ENCODE results near the gene PPIH.
A peak's percentile ranks its signal among the peaks of the same experiment; 100 is the strongest.
"Not testable (repeated sequence)": the region's sequence is repeated elsewhere in the genome, so short reads cannot be mapped to it uniquely, and the experiment has no call there.

The PPIH gene

DNA sequence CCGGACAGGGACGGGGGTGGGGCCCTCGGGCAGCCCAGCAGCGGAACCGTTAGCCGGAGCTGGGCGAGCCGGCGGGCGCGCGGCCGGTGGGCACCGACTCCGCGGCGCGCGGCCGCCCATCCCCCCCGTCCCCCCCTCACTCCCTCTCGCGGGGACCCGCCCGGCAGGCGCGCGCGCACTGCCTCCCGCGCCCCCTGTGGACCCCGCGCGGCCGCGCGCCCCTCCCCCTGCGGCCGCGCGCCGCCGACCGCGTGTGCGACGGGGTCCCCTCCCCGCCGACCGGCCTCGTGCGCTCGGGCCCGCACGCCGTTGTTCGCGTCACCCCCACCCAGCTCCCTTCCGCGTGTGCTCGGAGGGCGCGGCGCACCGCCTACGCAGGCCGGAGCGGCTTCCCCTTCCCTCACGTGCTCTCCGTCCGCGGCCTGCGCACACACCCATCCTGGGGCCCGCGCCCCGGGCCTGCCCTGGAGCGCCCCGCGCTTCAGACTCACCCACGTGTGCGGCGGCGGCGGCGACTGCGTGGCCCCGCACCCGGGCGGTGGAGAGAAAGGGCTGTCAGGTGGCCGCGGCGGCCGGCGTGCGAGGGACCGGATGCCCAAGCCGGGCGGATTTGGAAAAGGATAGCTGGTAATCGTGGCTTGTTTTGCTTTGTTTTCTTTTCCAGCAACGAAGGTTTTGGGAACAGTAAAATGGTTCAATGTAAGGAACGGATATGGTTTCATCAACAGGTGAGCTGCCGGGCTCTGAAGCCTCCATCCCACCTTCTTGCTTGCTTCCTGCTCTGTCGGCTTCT, 24.7 kb downstream of the PPIH start:
- DNase-seq = peak; percentile 36

DNA sequence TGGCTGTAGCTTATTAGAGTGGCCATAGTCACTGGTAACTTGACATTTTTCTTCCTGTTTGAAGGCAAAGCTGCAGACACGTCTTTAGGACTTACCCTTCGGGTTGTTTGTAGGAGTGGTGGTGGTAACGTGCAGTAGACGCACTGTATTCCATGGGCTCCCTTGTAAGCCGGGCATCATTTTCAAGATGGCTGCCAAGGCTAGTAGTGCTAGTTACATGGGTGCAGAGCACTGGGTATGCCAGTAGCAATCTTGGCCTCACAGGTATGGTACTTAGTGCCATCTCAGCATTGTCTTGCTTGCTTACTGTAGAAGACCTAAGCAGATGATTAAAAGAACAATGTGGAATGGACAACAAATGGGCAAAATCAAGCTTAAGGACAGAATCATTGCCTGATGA, 25.9 kb downstream of the PPIH start:
- no peak for DNase-seq

DNA sequence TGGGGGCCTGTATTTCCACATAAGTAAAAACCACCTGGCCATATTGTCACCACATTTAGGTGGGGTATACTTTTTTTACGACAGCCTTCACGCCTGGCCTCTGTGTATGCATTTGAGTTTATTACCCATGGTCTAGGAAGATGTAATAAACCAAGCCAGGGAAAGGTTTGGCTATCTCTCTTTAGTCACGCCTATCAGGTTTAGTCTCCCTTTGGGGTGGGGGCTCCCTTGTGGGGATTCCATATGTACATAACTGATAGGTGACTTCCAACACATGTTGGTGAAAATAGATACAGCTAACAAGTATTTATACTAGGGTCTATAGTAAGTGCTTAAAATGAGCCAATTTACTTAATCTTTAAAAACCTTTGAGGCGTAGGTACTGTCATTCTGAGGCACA, 28.2 kb downstream of the PPIH start:
- no peak for DNase-seq

GRCh38 chr1:42689912-42690311, 31.7 kb downstream of the PPIH start:
- no peak for DNase-seq

DNA sequence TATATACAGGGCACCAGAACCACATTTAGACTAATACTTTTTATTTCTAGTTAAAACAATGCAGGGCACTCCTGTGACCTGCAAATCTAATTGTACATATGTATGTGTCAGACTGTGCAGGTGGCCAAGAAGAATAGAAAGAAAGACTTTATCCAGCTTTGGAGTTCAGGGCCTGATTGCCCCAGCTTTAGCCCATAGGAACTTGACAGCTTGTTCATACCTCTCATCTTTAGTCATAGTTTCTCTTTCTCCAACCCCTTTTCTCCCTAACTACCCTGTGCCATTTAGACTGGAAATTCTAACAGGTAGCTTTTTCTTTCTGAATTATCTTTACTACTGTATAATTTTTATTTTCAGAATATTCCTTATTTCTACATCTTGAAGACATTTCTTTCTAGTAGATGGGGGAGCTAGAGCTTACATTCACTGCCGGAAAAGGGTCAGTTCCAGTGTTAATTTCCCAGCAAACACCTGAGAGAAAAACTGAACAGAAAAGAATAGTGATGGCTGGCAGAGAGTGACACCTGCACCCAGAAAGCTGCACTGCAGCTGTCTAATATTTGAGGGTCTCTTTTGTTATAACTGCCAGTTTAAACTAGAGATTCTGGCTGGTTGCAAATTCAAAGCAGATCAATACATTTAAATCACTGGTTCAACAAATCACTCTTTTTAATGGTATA, 32.4 kb downstream of the PPIH start:
- no peak for DNase-seq

GRCh38 chr1:42691157-42691498, 32.9 kb downstream of the PPIH start:
- DNase-seq = no peak

- no peak for DNase-seq
Observed at GRCh38 chr1:42692461-42692860, 34.2 kb downstream of the PPIH start.

- DNase-seq = no peak
Observed at GRCh38 chr1:42692911-42693310, 34.7 kb downstream of the PPIH start.

- no peak for DNase-seq
Observed at GRCh38 chr1:42698081-42698813, 40.0 kb downstream of the PPIH start.

GRCh38 chr1:42700006-42700405, 41.8 kb downstream of the PPIH start:
- no peak for DNase-seq

DNA sequence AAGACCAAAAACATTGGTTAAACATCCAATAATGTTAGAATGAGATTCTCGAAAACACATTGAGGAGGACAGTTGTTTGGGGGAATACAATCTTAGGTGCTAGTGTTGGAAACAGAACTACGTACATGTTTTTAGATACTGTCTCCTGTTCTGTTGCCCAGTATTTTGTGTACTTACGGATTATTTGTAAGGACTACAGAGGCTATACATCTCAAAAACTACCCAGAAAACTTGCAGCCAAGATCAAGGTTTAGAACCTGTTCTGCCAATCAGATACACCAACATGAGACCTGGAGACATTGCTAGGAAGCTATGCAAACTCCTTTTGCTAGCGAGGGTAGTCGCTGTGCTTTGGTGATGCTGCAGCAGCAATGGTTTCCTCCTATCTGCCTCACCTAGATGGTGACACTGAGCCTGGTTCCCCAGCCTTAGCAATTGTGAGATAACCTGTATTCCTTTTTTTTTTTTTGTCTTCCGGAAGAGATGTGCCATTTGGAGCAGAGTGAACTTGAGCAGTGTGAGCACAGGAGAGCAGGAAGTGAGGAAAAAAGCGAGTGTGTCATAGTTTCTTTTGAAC, 45.8 kb downstream of the PPIH start:
- DNase-seq = no peak

DNA sequence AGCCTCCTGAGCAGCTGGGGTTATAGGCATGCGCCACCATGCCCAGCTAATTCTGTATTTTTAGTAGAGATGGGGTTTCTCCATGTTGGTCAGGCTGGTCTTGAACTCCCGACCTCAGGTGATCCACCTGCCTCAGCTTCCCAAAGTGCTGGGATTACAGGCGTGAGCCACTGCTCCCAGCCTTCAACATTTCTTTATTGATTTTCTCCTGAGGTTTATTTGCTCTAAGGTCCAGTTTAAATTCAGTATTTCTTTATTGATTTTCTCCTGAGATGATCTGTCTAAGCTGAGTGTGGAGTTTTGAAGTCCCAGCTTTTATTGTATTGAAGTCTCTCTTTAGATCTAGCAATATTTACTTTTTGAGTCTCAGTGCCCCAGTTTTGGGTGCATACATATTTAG, 54.6 kb downstream of the PPIH start:
- not testable (repeated sequence) for DNase-seq

GRCh38 chr1:42713293-42713692, 55.1 kb downstream of the PPIH start:
- no peak for DNase-seq

- not testable (repeated sequence) for DNase-seq
Observed at GRCh38 chr1:42714441-42714840, 56.2 kb downstream of the PPIH start.

DNA sequence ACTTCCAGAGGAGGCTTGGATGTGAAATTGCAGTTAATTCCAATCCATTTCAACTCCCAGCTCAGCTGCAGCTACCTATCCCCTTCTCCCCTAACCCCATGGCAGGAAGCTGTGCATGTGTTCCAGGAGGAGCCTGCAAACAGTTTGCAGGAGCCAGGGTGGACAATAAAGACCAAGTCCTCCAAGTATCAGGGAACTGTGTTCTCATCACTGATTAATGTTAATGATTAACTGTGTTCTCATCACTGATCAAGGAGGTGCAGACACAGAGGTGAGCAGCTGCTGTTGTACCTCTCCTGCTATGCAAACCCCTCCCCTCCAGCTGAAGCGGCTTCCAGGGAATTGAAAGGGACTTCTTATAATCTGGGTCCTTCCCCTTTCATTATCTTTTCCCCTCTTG, 62.6 kb downstream of the PPIH start:
- no peak for DNase-seq

DNA sequence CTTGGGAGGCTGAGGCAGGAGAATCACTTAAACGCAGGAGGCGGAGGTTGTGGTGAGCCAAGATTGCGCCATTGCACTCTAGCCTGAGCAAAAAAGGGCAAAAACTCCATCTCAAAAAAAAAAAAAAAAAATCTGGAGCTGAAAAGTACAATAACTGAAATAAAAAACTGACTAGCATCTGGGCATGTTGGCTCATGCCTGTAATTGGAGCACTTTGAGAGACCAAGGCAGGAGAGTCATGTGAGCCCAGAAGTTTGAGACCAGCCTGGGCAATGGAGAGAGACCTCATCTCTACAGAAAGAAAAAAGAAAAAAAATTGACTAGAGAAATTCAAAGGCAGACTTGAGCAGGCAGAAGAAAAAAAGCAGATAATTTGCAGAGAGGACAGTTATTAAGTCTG, 63.7 kb downstream of the PPIH start:
- no peak for DNase-seq

DNA sequence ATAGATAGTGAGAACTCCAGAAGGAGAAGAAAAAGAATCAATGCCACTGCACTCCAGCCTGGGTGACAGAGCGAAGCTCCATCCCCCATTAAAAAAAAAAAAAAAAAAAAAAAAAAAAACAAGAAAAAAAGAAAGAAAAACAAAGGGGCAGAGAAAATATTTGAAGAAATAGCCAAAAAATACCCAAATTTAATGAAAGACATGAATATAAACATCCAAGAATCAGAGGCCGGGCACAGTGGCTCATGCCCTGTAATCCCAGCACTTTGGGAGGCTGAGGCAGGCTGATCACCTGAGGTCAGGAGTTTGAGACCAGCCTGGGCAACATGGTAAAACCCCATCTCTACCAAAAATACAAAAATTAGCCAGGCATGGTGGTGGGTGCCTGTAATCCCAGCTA, 64.2 kb downstream of the PPIH start:
- not testable (repeated sequence) for DNase-seq

- DNase-seq = no peak
Observed at GRCh38 chr1:42723511-42723910, 65.3 kb downstream of the PPIH start.

DNA sequence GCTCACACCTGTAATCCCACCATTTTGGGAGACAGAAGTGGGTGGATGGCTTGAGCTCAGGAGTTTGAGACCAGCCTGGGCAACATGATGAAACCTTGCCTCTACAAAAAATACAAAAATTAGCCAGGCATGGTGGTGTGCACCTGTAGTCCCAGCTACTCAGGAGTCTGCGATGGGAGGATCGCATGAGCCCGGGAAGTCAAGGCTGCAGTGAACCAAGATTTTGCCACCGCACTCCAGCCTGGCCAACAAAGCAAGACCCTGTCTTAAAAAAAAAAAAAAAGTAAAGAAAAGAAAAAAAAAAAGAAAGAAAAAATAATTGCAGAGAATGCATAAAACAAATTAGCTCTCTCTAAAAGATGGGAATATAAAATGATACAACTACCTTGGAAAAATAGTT, 67.6 kb downstream of the PPIH start:
- not testable (repeated sequence) for DNase-seq

All from effector CD8-positive, alpha-beta T cell (primary cell).